ENCODE results near the gene UNC13C.
"Not testable (repeated sequence)": the region's sequence is repeated elsewhere in the genome, so short reads cannot be mapped to it uniquely, and the experiment has no call there.

Gene UNC13C

DNA sequence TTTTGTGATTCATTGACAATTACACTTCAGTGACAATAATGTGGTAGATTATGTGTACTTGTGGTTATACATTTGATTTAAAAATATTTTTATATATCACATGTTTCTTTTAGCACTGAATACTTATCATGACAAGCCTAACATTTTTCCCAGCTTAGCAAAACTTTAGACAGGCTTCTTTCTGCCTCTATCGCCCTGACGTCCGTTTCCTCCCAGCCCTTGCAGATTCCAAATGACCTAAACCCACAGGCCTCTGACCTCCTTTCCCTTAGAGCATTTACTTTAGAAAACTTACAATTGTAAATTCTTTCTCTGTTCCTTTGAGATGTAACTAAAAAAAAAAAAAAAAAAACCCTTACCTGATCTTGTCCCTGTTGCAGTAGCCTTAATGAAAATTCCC is 326.1 kb downstream of the UNC13C start:
- DNase-seq (ENCODE audit: low read depth in 2 of 2) = no peak

GRCh38 chr15:54305138-54305537 is 326.9 kb downstream of the UNC13C start:
- DNase-seq (ENCODE audit: low read depth in 2 of 2) = no peak

- no peak for DNase-seq (ENCODE audit: low read depth in 2 of 2)
Observed at GRCh38 chr15:54307252-54307902, 329.1 kb downstream of the UNC13C start.

- no peak for DNase-seq (ENCODE audit: low read depth in 2 of 2)
Observed at GRCh38 chr15:54307926-54308325, 329.7 kb downstream of the UNC13C start.

- DNase-seq (ENCODE audit: low read depth in 2 of 2) = no peak
Observed at GRCh38 chr15:54312528-54312927, 334.3 kb downstream of the UNC13C start.

GRCh38 chr15:54321426-54321825 is 343.2 kb downstream of the UNC13C start:
- DNase-seq (ENCODE audit: low read depth in 2 of 2) = no peak

DNA sequence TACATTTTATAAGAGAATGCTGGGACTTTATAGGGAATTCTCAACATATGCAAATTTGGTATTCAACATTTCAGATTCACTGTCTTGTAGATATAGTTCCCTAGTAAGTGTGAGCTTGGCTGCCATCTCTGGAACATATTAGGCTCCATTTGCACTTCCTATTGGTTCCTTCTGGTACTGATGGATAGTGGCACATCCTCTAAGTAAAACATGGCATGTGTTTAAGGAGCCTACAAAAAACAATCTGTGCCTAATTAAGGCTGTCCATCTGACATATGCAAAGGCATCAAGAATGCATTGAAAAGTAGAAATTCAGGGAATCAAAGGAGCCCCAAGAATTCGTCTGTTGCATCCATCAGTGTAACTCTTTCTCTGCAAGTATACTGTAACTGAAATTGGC is 344.1 kb downstream of the UNC13C start:
- no peak for DNase-seq (ENCODE audit: low read depth in 2 of 2)

GRCh38 chr15:54345301-54345700 is 367.1 kb downstream of the UNC13C start:
- no peak for DNase-seq (ENCODE audit: low read depth in 2 of 2)

- DNase-seq (ENCODE audit: low read depth in 2 of 2) = no peak
Observed at GRCh38 chr15:54345827-54346226, 367.6 kb downstream of the UNC13C start.

DNA sequence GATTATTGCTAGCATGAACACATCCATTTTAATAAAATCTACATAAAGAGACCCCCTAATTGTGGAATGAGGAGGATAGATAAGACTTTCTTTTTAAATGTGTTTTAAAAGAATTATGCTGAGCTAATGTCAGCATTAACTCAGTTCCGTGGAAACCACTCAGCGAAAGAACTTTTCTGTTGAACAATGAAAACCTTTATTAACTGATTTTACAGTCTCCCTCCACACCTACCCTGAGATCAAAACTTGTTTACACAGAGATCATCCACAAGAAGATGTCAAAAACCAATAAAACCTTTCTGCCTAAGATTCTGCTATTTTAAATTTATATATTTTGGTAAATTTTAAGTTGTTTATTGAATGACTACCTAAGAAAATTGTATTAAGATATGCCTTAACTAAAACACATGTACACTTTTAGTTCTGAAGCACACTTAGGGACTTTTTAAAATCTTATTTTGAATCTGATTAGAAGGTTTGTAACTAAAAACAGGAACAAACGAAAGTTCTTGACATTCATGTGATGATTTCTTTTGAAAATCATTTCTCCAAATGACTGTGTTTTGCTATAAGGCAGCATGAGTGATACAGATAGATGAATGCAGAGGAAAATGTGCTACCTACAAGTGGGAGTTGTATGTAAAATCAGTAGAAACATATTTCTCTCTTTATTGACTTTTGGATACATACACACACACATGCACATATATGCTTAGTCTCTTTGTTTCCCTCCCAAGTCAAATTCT is 369.0 kb downstream of the UNC13C start:
- no peak for DNase-seq (ENCODE audit: low read depth in 2 of 2)

- no peak for DNase-seq (ENCODE audit: low read depth in 2 of 2)
Observed at GRCh38 chr15:54353726-54354125, 375.5 kb downstream of the UNC13C start.

GRCh38 chr15:54354341-54354740 is 376.1 kb downstream of the UNC13C start:
- no peak for DNase-seq (ENCODE audit: low read depth in 2 of 2)

DNA sequence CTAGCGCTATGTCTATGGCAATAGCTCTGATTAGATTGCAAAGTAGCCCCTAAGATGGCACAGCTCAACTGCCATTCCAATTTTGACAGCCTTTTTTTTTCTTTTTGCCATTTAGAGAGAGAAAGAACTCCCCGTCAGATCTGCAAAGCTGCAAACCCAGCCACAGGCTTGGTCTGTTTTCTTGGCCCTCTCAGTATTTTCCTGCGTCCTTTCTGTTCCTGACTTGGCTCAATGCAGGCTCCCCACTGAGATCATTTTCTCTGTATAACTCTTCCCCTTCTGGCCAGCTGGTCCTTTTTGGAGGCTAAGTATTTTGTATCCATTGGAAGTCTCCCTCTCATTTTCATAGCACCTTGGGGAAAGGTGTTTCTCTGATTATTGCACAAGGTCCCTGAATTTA is 386.7 kb downstream of the UNC13C start:
- DNase-seq (ENCODE audit: low read depth in 2 of 2) = no peak

DNA sequence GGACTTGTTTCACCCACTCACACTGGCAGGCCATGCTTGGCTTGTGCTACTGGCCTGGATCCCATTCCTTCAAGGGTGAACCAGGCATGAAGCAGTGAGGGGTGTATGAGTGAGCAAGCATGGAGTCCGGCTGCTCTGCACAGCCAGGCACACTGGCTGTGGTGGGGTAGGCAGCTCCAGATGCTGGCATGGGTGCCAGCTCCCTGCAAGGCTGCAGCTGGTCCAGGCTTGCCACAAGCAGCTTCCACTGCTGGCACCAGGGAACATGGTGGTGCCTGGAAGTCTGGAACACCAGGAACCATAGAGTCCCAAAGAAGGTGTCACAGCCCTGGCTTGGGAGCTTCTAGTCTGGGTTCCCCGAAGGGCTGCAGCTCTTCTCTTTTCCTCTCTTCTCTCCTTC is 395.1 kb downstream of the UNC13C start:
- no peak for DNase-seq (ENCODE audit: low read depth in 2 of 2)

DNA sequence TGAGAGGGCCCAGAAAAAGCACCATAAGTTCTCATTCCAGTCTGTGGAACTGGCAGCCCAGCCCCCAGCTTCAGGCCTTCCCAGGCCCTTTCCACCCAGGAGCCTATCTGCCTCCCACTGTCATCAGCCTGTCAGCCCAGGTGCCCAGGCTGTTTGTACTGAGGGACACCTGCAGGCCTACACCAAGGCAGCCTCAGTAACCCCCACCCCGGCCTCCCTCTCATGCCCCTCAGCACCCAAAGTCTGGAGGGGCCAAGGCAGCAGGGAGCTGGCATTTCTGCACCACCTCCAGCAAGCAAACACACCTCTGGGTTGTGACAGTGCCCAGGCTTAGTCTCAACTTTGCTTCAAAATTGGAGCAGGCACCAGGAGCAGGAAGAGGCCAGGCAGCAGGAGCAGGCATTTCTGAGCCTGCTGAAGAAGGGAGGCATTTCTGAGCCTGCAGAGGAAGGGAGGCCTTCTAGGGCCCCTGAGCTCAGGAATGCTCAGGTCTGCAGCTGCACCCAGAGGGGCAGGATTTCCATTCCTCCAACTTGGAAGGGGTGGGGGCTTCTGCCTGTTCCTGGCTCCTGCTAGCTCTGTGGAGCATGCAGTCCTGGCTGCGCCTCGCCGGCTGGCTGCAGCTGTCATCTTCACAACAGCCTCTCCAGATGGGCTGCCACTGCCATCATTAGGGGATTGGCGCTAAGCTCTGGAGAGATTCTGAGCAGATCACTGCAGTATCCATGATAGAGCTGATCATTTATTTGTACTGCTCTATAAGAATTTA is 396.1 kb downstream of the UNC13C start:
- no peak for DNase-seq (ENCODE audit: low read depth in 2 of 2)

DNA sequence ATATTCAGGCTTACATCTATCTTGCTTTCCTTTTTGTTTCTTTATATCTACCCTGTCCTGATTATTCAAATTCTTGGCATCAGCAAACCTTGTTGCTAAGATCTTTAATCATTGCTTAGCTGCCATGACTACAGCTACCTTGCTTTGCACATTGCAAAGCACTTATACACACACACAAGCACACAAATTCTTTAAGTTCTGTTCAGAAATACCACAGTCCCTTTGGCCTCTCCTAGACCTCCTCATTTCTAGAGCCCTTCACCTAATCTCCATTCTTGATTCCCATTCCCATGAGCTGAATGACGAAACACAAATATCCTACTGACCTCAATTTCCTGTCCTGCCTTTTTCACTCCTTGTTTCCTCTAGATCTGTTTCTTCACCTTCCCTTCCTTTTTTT is 409.6 kb downstream of the UNC13C start:
- DNase-seq (ENCODE audit: low read depth in 2 of 2) = no peak

DNA sequence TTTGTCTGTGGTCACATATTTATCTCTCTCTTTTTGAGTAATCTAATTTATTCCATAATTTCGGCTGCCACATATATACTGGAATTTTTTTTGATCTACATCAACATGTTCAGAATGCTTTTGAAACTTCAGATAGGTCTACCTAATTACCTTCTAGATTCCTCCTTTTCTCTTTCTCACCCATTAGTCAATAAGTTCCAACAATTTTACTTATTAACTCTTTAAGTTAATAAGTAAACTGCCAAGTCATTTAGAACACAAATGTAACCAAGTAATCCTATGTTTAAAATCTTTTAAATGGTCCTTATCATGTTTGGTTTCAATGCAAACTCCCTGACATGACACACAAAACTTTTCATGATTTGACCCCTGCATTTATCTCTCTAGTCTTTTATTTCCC is 410.5 kb downstream of the UNC13C start:
- no peak for DNase-seq (ENCODE audit: low read depth in 2 of 2)

DNA sequence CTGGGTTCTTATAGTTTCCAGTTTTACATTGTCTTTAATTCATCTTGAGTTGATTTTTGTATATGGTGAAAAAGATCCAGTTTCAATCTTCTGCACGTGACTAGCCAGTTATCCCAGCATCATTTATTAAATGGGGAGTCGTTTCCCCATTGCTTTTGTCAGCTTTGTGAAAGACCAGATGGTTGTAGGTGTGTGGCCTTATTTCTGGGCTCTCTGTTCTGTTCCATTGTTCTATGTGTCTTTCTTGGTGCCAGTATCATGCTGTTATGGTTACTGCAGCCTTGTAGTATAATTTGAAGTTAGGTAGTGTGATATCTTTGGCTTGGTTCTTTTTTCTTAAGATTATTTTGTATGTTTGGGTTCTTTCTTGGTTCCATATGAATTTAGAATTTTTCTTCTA is 432.2 kb downstream of the UNC13C start:
- DNase-seq (ENCODE audit: low read depth in 2 of 2) = no peak

DNA sequence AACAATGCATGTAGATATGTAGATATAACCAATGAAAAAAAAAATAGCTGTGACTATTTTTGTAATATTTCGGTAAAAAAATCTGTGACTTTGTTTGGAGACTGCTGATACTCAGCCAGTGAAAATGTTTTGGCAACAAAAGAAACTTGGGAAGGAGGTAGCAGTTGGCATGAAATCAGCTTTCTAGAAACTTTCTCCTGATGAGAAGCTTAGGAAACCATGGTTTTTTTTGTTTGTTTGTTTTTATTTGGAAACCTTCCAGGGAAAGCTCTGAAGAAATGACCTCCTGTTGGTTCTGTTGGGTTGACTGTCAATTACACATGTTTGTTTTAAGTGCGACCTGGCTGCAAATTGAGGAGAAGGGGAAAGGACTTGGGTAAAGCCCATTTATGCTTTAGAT is 445.9 kb downstream of the UNC13C start:
- DNase-seq (ENCODE audit: low read depth in 2 of 2) = no peak

DNA sequence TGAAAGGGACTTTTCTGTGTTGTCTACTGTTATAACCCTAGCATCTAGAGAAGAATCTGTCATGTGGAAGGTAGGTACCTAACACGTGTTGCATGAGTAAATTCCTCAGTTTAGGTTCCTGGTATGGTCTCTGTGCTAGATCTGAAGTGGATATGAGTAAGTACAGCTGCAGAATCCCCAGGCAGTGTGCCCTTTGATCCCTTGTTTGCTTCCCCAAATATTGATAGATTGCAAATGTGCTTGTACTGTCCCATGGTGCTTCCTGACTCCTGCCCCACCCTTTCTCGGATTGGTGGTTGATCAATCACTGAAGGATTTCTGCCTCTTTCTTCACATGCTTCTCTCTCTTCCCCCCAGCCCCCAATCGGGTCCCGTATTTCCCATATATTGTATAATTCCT is 450.4 kb downstream of the UNC13C start:
- no peak for DNase-seq (ENCODE audit: low read depth in 2 of 2)

DNA sequence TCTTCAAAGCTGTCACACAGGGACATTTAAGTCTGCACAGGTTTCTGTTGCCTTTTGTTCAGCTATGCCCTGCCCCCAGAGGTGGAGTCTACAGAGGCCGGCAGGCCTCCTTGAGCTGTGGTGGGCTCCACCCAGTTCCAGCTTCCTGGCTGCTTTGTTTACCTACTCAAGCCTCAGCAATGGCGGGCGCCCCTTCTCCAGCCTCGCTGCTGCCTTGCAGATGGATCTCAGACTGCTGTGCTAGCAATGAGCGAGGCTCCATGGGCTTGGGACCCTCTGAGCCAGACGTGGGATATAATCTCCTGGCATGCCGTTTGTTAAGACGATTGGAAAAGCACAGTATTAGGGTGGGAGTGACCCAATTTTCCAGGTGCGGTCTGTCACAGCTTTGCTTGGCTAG is 472.0 kb downstream of the UNC13C start:
- DNase-seq (ENCODE audit: low read depth in 2 of 2) = not testable (repeated sequence)

DNA sequence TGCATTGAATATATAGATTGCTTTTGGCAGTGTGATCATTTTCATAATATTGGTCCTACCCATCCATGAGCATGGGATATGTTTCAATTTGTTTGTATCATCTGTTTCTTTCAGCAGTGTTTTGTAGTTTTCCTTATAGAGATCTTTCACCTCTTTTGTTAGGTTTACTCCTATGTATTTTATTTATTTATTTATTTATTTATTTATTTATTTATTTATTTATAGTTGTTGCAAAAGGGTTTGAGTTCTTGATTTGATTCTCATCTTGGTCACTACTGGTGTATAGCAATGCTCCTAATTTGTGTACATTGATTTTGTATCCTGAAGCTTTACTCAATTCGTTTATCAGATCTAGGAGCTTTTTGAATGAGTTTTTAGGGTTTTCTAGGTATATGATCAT is 478.2 kb downstream of the UNC13C start:
- no peak for DNase-seq (ENCODE audit: low read depth in 2 of 2)

- DNase-seq (ENCODE audit: low read depth in 2 of 2) = no peak
Observed at GRCh38 chr15:54462511-54462913, 484.3 kb downstream of the UNC13C start.

Data from stimulated activated CD8-positive, alpha-beta memory T cell treated with anti-CD3 and anti-CD28 coated beads, Interleukin-2, amount 100 ng/mL, for 48 hours (primary cell).